ENCODE data around the gene LMO1. TPM values are rescaled to one million over a fixed set of nuclear protein-coding genes. Genes with fewer than 3 reads are reported as not detected.

Gene LMO1
- total and polyA plus RNA-seq, 10 donors: 0.17 to 1.0 (median 0.57) TPM; not detected in 5

GRCh38 chr11:8249482-8249881, 14.2 kb downstream of the LMO1 start:
- peak; percentile 22 for DNase-seq
- no peaks in the 10 kb centered on the region for H3K9me3 ChIP-seq
- no peak overlapping the region for H3K27ac ChIP-seq
- H3K4me1 ChIP-seq: no peaks in the 10 kb centered on the region
- intact Hi-C loops (cut with DNase I; ENCODE audit: low total_unique reads): no loop called here
- peaks cover 0 to 8% (median 0%) of the 10 kb centered on the region in 7 donors for H3K27me3 ChIP-seq (replicated peaks in 1 of 7)
- H3K36me3 ChIP-seq: no peaks in the 10 kb centered on the region
- WGBS, 5 donors: 66 to 76% (median 71%) methylated on average over 6 of the region's 6 CpGs
- TF ChIP-seq POLR2A (IDR thresholded peaks at IDR 0.05): no peak
- TF ChIP-seq POLR2AphosphoS5 (IDR thresholded peaks at IDR 0.05): no peak
- TF ChIP-seq CTCF (IDR thresholded peaks at IDR 0.05 in 8 of 11, conservative IDR thresholded peaks at IDR 0.05 in 3 of 11): no peak
- no peak overlapping the region for H3K4me3 ChIP-seq

DNA sequence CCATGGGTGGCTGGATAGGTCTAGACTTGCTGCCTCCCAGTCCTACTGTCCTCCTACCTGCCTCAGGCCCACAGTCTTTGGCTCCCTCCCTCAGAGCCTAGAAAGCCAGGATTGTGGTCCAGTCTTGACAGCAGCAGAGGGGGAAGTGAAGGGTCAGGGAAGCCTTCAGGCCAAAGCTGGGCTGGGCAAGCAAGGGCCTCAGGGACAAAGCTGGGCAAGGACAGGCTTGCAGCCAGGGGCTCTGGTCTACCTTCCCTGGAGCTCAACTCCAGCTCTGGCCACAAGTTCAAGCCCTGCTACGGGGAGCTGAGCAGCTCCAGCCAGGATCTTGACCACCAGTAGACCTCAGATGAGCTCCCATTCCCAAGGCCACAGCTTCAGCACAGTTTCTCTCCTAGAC, 14.9 kb downstream of the LMO1 start:
- peak; percentile 51 for DNase-seq
- Histone ChIP-seq H3K27ac (no peak overlapping the region), H3K27me3 (replicated peaks in 1 of 7) (peaks cover 0 to 10% (median 0%) of the 10 kb centered on the region in 7 donors), H3K4me1 (no peaks in the 10 kb centered on the region), H3K9me3 (no peaks in the 10 kb centered on the region), H3K36me3 (no peaks in the 10 kb centered on the region), H3K4me3 (no peak overlapping the region)
- intact Hi-C loops (cut with DNase I; ENCODE audit: low total_unique reads): no loop called here
- WGBS, 5 donors: 75 to 100% (median 84%) methylated on average over 1 of the region's 1 CpG
- TF ChIP-seq POLR2AphosphoS5 (IDR thresholded peaks at IDR 0.05) (no peak), CTCF (IDR thresholded peaks at IDR 0.05 in 8 of 11, conservative IDR thresholded peaks at IDR 0.05 in 3 of 11) (no peak), POLR2A (IDR thresholded peaks at IDR 0.05) (no peak)

DNA sequence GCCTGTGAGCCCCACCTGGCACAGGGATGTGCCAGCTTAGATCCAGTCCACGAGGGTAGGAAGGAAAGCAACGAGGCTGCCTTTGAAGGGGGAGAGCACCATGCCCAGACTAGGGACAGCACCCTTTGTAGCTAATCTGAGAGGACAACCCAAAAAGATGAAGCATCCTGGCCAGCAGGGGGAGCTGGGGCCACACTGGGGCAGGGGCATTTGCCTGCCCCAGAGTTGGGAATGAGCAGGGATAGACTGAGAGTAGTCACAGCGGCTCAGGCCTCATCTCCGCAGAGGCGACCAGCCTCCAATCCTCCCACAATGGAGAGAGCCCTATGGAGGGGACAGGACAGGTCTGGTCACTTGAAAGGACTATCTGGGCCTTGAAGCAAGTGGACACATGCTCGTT, 16.4 kb downstream of the LMO1 start:
- Histone ChIP-seq H3K9me3 (no peaks in the 10 kb centered on the region), H3K27me3 (replicated peaks in 1 of 7) (peaks cover 0 to 13% (median 0%) of the 10 kb centered on the region in 7 donors), H3K4me3 (no peak overlapping the region), H3K27ac (no peak overlapping the region), H3K4me1 (no peaks in the 10 kb centered on the region), H3K36me3 (no peaks in the 10 kb centered on the region)
- 64 to 77% (median 74%) methylated on average over 6 of the region's 6 CpGs for WGBS, 5 donors
- TF ChIP-seq CTCF (IDR thresholded peaks at IDR 0.05 in 8 of 11, conservative IDR thresholded peaks at IDR 0.05 in 3 of 11) (peak in 6 of 11 experiments; percentile 19 to 41 (median 36)), POLR2A (IDR thresholded peaks at IDR 0.05) (no peak), POLR2AphosphoS5 (IDR thresholded peaks at IDR 0.05) (no peak)
- intact Hi-C loops (cut with DNase I; ENCODE audit: low total_unique reads): no loop called here
- DNase-seq: peak; percentile 76

DNA sequence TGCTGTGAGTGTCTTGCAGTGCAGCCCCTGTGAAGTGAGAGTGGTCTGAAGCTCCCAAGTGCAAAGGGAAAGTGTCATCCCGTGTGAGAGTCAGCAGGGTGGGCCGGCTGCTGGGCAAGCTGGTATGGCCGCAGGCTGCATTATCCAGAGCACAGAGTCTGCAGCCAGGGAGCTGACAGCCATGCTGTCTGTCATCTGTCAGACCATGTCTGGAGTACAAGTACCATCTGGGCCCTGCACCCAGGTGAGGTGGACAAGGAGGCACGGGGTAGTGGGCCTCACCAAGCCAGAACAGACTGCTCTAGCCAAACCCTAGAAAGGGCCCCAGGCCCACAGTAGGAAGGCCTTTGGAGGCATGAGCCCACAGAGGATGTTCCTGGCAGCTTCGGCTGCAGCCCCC, 20.2 kb downstream of the LMO1 start:
- no peak for TF ChIP-seq POLR2AphosphoS5 (IDR thresholded peaks at IDR 0.05)
- TF ChIP-seq CTCF (IDR thresholded peaks at IDR 0.05 in 8 of 11, conservative IDR thresholded peaks at IDR 0.05 in 3 of 11): no peak
- no peak for TF ChIP-seq POLR2A (IDR thresholded peaks at IDR 0.05)
- H3K9me3 ChIP-seq: no peaks in the 10 kb centered on the region
- H3K27ac ChIP-seq: no peak overlapping the region
- 83 to 91% (median 86%) methylated on average over 4 to 5 of the region's 5 CpGs for WGBS, 5 donors
- H3K36me3 ChIP-seq: no peaks in the 10 kb centered on the region
- no peak for DNase-seq
- H3K27me3 ChIP-seq (replicated peaks in 1 of 7): peaks cover 0 to 19% (median 0%) of the 10 kb centered on the region in 7 donors
- intact Hi-C loops (cut with DNase I; ENCODE audit: low total_unique reads): no loop called here
- H3K4me3 ChIP-seq: no peak overlapping the region
- no peaks in the 10 kb centered on the region for H3K4me1 ChIP-seq
